Endothelial cell of umbilical vein (primary cell): ENCODE measurements around the gene TRMT6. TPM values are rescaled to one million over a fixed set of nuclear protein-coding genes. Genes with fewer than 3 reads are reported as not detected.

ENCODE experiments used
- BruUV-seq: library from RNA; stranded (reverse); fragments of 400-500 nt; replicated peaks from 2 replicates; lab custom pipeline; 2021; lab: Mats Ljungman, UMichigan
- CTCF ChIA-PET: fragments of 300-600, 350-600 bp; sonication (Branson Sonifier 250); formaldehyde crosslinking; loops from one replicate; lab custom pipeline; 2021; ENCODE audit warnings: antibody characterized with exemption, inconsistent platforms; lab: Charles Lee
- POLR2A ChIA-PET: fragments of 300-600, 350-600 bp; sonication (Branson Sonifier 250); formaldehyde crosslinking; loops from one replicate; lab custom pipeline; 2021; ENCODE audit warnings: antibody characterized with exemption, inconsistent platforms; lab: Charles Lee
- DNase-seq: peaks from one replicate; pipeline ENCODE4 v3.0.0-alpha.2; 2011; ENCODE audit warnings: low read depth, low spot score
- FAIRE-seq: peaks from 2 replicates; lab custom pipeline; 2011; peaks lifted over from hg19 to GRCh38; lab: Jason Lieb, UNC
- H2AFZ ChIP-seq: 2 replicates; pipeline ENCODE4 v1.6.0; 2012; ENCODE audit warnings: low read depth, low read length, control low read depth, inconsistent platforms
- H3K27ac ChIP-seq: 2 replicates; pipeline ENCODE4 v1.5.1; 2011; ENCODE audit warnings: low read depth, mild to moderate bottlenecking, control low read depth, low read length, moderate library complexity; ENCODE audit not compliant: insufficient read depth
- H3K27me3 ChIP-seq, 2 experiments: 2 replicates each; pipeline versions ENCODE4 v1.6.0 to v1.6.1; 2011; ENCODE audit warnings: low read length in 2 of 2, mixed read lengths in 1 of 2; ENCODE audit not compliant: control insufficient read depth in 2 of 2, insufficient read depth in 2 of 2
- H3K36me3 ChIP-seq, 2 experiments: 2 replicates in 1 of 2; 3 replicates in 1 of 2; pipeline ENCODE4 v1.5.1; 2011; ENCODE audit warnings: low read length in 2 of 2, mild to moderate bottlenecking in 1 of 2, moderate library complexity in 1 of 2; ENCODE audit not compliant: control insufficient read depth in 2 of 2, insufficient read depth in 2 of 2; ENCODE audit errors: extremely low read depth in 1 of 2
- H3K4me1 ChIP-seq: 3 replicates; pipeline ENCODE4 v1.5.1; 2011; ENCODE audit warnings: mild to moderate bottlenecking, low read length; ENCODE audit not compliant: control insufficient read depth, insufficient read depth; ENCODE audit errors: extremely low read depth
- H3K4me2 ChIP-seq: 2 replicates; pipeline ENCODE4 v1.6.1; 2011; ENCODE audit warnings: low read length, control low read depth, mixed read lengths; ENCODE audit not compliant: insufficient read depth
- H3K4me3 ChIP-seq, 3 experiments: fragments of 200-600 bp in 1 of 3; sonication (generic), shearing (Covaris generic) in 1 of 3; replicated peaks in 1 of 3; 2 replicates each; pipeline ENCODE4 v1.5.1; 2011 to 2016; ENCODE audit warnings: control low read depth in 3 of 3, low read length in 3 of 3, mild to moderate bottlenecking in 2 of 3, inconsistent platforms in 1 of 3, low read depth in 1 of 3, moderate library complexity in 1 of 3; ENCODE audit not compliant: insufficient read depth in 1 of 3
- H3K79me2 ChIP-seq: 2 replicates; pipeline ENCODE4 v1.6.0; 2012; ENCODE audit warnings: low read length, inconsistent platforms; ENCODE audit not compliant: control insufficient read depth, insufficient read depth
- H3K9ac ChIP-seq: replicated peaks from 2 replicates; pipeline ENCODE3; 2011; ENCODE audit warnings: low read length, control low read depth; ENCODE audit not compliant: insufficient read depth; ENCODE audit errors: extremely low read depth
- H3K9me1 ChIP-seq: replicated peaks from 3 replicates; pipeline ENCODE4 v1.6.0; 2011; ENCODE audit warnings: mild to moderate bottlenecking, low read length; ENCODE audit not compliant: control insufficient read depth, insufficient read depth; ENCODE audit errors: extremely low read depth
- H3K9me3 ChIP-seq: replicated peaks from 2 replicates; pipeline ENCODE4 v1.5.1; 2012; ENCODE audit warnings: low read length, inconsistent platforms; ENCODE audit not compliant: control insufficient read depth, insufficient read depth
- H4K20me1 ChIP-seq: replicated peaks from 2 replicates; pipeline ENCODE3; 2011; ENCODE audit warnings: mild to moderate bottlenecking, low read length; ENCODE audit not compliant: control insufficient read depth, insufficient read depth; ENCODE audit errors: extremely low read depth
- CTCF ChIP-seq, 2 donors: IDR thresholded peaks; 1 replicate in 1 of 2; 2 replicates in 1 of 2; pipeline ENCODE4 v1.5.1; 2011; ENCODE audit warnings: low read length in 2 of 2, mild to moderate bottlenecking in 2 of 2, moderate library complexity in 2 of 2, control low read depth in 1 of 2, inconsistent platforms in 1 of 2, low read depth in 1 of 2; ENCODE audit not compliant: insufficient read depth in 1 of 2; ENCODE audit errors: extremely low read depth in 1 of 2
- EZH2 ChIP-seq: IDR thresholded peaks from 2 replicates; pipeline ENCODE4 v1.6.1; 2012; ENCODE audit warnings: borderline replicate concordance, low read depth, mild to moderate bottlenecking, moderate library complexity, low read length, inconsistent platforms; ENCODE audit not compliant: severe bottlenecking
- FOS ChIP-seq: IDR thresholded peaks from 2 replicates; pipeline ENCODE4 v1.6.1; 2011; ENCODE audit warnings: mild to moderate bottlenecking, low read length, moderate library complexity, borderline replicate concordance; ENCODE audit not compliant: insufficient read depth
- GATA2 ChIP-seq: IDR thresholded peaks from 2 replicates; pipeline ENCODE4 v1.7.0; 2011; ENCODE audit warnings: low read depth, mild to moderate bottlenecking, moderate library complexity, mixed read lengths, low read length; ENCODE audit not compliant: insufficient read length, insufficient read depth
- JUN ChIP-seq: IDR thresholded peaks from 2 replicates; pipeline ENCODE4 v1.6.1; 2011; ENCODE audit warnings: borderline replicate concordance, low read depth; ENCODE audit not compliant: insufficient read length, insufficient read depth
- MAX ChIP-seq: IDR thresholded peaks from 2 replicates; pipeline ENCODE4 v1.6.1; 2011; ENCODE audit not compliant: insufficient read depth, insufficient read length
- MYC ChIP-seq: IDR thresholded peaks from one replicate; pipeline ENCODE4 v1.6.1; 2011; ENCODE audit warnings: mild to moderate bottlenecking, low read depth, low read length
- POLR2A ChIP-seq: IDR thresholded peaks from 2 replicates; pipeline ENCODE4 v1.6.1; 2012; ENCODE audit warnings: low read depth, mild to moderate bottlenecking, control low read depth, low read length
- POLR2AphosphoS5 ChIP-seq: IDR thresholded peaks from 2 replicates; pipeline ENCODE4 v1.6.1; 2012; ENCODE audit warnings: low read depth, mild to moderate bottlenecking, control low read depth, low read length, moderate library complexity; ENCODE audit not compliant: insufficient read depth
- dilution Hi-C: fragments of 300-500 bp; cut with MboI; formaldehyde crosslinking; loops from one replicate; pipeline ENCODE4 v1.15.0; 2019; ENCODE audit warnings: low sequenced_read_pairs; ENCODE audit not compliant: extremely low pct_ligation_motif_present
- intact Hi-C: fragments of 100-400 bp; cut with micrococcal nuclease; formaldehyde crosslinking; loops from one replicate; pipeline ENCODE4 v1.10.0; 2022
- polyA plus RNA-seq, 4 experiments: library from polyadenylated mRNA; depleted of rRNA in 3 of 4; stranded (reverse) in 3 of 4; unstranded in 1 of 4; fragments of >200 nt; gene quantifications; 2 replicates each; pipeline versions ENCODE4 v1.2.1 to v1.2.3, GENCODE V29; 2011 to 2012; ENCODE audit warnings: missing spikeins in 1 of 4
- total RNA-seq: library from RNA; stranded (reverse); gene quantifications from 2 replicates; pipeline ENCODE4 v1.2.3, GENCODE V29; 2021

TRMT6 gene
- total and polyA plus RNA-seq, 2 donors (not counting 3 experiments of a cell fraction or from before 2014, with no cell fraction given) = 4.1 to 12.0 TPM

GRCh38 chr20:5999783-6000182, 49.5 kb upstream of the TRMT6 start:
- ChIA-PET POLR2A (interaction anchor here (0.6 kb wide), 1 partner anchor 21 kb away, joined by 6 read pairs; no protein-coding TSS in a partner anchor), CTCF (interaction anchor here (3.2 kb wide), 1 partner anchor 471 kb away, joined by 38 read pairs; no protein-coding TSS in a partner anchor)
- Histone ChIP-seq H3K4me3 (no peak overlapping the region), H3K27ac (no peak overlapping the region), H3K9me1 (no peaks in the 10 kb centered on the region), H3K4me1 (no peaks in the 10 kb centered on the region), H4K20me1 (no peaks in the 10 kb centered on the region), H2AFZ (no peak overlapping the region), H3K4me2 (no peak overlapping the region), H3K9me3 (no peaks in the 10 kb centered on the region), H3K27me3 (no peaks in the 10 kb centered on the region), H3K79me2 (no peaks in the 10 kb centered on the region), H3K36me3 (no peaks in the 10 kb centered on the region), H3K9ac (no peak overlapping the region)
- DNase-seq (no peak), FAIRE-seq (no peak)
- TF ChIP-seq GATA2 (no peak), MYC (no peak), POLR2A (no peak), CTCF (IDR thresholded peaks at IDR 0.05; ENCODE audit: extremely low read depth in 1 of 2, insufficient read depth in 1 of 2, low read depth in 1 of 2, low read length in 2 of 2) (no peak), POLR2AphosphoS5 (no peak), MAX (no peak), EZH2 (no peak), JUN (no peak), FOS (no peak)
- dilution Hi-C loops = no loop called here
- no TSS peak for BruUV-seq
- intact Hi-C loops = no loop called here
